HL-60 (cell line): ENCODE data around the gene TSSK6.

ENCODE experiments used
- DNase-seq, 2 experiments: peaks; one replicate each; pipeline ENCODE4 v3.0.0-alpha.2; 2010 to 2020; ENCODE audit warnings: low read depth in 1 of 2, low spot score in 1 of 2
- H3K27ac ChIP-seq: fragments of 250-450 bp; sonication (Bioruptor Pico); replicated peaks from 2 replicates; pipeline ENCODE4 v1.5.1; 2020; ENCODE audit warnings: mild to moderate bottlenecking, moderate library complexity
- H3K27me3 ChIP-seq: fragments of 250-450 bp; sonication (Bioruptor Pico); 2 replicates; pipeline ENCODE4 v1.5.1; 2021; ENCODE audit warnings: mild to moderate bottlenecking, moderate library complexity; ENCODE audit not compliant: insufficient read depth, poor library complexity, severe bottlenecking
- H3K4me3 ChIP-seq: replicated peaks from 2 replicates; pipeline ENCODE4 v1.5.1; 2011; ENCODE audit warnings: mild to moderate bottlenecking, control low read depth, low read length; ENCODE audit not compliant: insufficient read depth
- GABPA ChIP-seq: IDR thresholded peaks from 2 replicates; pipeline ENCODE4 v1.6.1; 2012; ENCODE audit warnings: low read depth
- POLR2AphosphoS5 ChIP-seq: IDR thresholded peaks from 2 replicates; pipeline ENCODE4 v1.6.1; 2012; ENCODE audit warnings: low read depth
- SPI1 ChIP-seq: IDR thresholded peaks from 2 replicates; pipeline ENCODE4 v1.6.1; 2012; ENCODE audit warnings: low read depth, mild to moderate bottlenecking, borderline replicate concordance
- TF ChIP-seq, protein P1 (sequence below): IDR thresholded peaks from one replicate; pipeline ENCODE4 v1.5.1; 2011; ENCODE audit warnings: low read length, control low read depth, inconsistent platforms; ENCODE audit not compliant: insufficient read depth
- TF ChIP-seq, protein P2 (sequence below): IDR thresholded peaks from 2 replicates; pipeline ENCODE4 v1.6.1; 2012; ENCODE audit warnings: low read depth; ENCODE audit not compliant: insufficient replicate concordance

The TSSK6 gene

DNA sequence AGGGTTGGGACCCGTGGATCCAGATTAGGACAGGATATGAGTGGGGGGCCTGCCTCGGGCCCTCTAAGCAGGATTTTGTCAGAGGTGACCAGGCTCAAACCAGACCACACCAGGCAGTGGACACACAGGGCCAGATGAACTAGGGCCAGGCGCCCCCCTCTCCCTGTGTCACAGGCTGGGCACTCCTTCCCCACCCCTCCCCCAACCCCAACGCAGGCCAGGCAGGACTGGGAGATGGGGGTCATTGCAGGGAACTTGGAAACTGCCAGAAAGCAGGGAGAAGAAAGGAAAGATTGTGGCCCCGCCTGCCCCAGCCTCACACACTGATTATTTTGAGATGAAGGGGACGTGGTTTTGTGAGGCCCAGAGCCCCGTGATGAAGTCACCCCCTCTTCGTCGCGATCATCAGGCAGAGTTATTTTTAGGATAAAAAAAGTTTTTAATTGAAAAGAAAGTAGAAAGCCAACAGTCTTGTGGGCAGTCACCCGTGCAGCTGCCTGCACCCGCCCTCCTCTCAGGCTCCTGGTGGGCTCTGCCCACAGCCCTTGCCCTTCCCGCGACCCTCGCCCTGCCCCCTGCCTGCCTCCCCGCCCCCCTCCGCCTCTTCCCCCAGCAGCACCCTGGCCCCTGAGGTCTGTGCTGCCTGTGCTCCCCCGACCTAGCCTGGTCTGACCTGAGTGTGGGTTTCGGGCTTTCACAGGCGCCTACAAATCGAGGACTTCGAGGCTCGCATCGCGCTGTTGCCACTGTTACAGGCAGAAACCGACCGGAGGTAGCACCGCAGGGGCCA is 11.4 kb upstream of the TSSK6 start:
- no peak overlapping the region for H3K4me3 ChIP-seq
- TF ChIP-seq GABPA (no peak), SPI1 (no peak), POLR2AphosphoS5 (no peak)
- TF ChIP-seq, protein P1, sequence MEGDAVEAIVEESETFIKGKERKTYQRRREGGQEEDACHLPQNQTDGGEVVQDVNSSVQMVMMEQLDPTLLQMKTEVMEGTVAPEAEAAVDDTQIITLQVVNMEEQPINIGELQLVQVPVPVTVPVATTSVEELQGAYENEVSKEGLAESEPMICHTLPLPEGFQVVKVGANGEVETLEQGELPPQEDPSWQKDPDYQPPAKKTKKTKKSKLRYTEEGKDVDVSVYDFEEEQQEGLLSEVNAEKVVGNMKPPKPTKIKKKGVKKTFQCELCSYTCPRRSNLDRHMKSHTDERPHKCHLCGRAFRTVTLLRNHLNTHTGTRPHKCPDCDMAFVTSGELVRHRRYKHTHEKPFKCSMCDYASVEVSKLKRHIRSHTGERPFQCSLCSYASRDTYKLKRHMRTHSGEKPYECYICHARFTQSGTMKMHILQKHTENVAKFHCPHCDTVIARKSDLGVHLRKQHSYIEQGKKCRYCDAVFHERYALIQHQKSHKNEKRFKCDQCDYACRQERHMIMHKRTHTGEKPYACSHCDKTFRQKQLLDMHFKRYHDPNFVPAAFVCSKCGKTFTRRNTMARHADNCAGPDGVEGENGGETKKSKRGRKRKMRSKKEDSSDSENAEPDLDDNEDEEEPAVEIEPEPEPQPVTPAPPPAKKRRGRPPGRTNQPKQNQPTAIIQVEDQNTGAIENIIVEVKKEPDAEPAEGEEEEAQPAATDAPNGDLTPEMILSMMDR: no peak
- TF ChIP-seq, protein P2, sequence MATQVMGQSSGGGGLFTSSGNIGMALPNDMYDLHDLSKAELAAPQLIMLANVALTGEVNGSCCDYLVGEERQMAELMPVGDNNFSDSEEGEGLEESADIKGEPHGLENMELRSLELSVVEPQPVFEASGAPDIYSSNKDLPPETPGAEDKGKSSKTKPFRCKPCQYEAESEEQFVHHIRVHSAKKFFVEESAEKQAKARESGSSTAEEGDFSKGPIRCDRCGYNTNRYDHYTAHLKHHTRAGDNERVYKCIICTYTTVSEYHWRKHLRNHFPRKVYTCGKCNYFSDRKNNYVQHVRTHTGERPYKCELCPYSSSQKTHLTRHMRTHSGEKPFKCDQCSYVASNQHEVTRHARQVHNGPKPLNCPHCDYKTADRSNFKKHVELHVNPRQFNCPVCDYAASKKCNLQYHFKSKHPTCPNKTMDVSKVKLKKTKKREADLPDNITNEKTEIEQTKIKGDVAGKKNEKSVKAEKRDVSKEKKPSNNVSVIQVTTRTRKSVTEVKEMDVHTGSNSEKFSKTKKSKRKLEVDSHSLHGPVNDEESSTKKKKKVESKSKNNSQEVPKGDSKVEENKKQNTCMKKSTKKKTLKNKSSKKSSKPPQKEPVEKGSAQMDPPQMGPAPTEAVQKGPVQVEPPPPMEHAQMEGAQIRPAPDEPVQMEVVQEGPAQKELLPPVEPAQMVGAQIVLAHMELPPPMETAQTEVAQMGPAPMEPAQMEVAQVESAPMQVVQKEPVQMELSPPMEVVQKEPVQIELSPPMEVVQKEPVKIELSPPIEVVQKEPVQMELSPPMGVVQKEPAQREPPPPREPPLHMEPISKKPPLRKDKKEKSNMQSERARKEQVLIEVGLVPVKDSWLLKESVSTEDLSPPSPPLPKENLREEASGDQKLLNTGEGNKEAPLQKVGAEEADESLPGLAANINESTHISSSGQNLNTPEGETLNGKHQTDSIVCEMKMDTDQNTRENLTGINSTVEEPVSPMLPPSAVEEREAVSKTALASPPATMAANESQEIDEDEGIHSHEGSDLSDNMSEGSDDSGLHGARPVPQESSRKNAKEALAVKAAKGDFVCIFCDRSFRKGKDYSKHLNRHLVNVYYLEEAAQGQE: no peak
- H3K27me3 ChIP-seq: no peaks in the 10 kb centered on the region
- H3K27ac ChIP-seq: no peak overlapping the region
- DNase-seq: no peak

GRCh38 chr19:19525611-19526380 is 10.4 kb upstream of the TSSK6 start:
- Histone ChIP-seq H3K4me3 (no peak overlapping the region), H3K27me3 (no peaks in the 10 kb centered on the region), H3K27ac (no peak overlapping the region)
- TF ChIP-seq, protein P1: no peak
- TF ChIP-seq, protein P2: no peak
- 0 out of 2 replicates have a peak, but pooled peaks have one; percentile 6 for TF ChIP-seq POLR2AphosphoS5
- TF ChIP-seq SPI1: no peak
- TF ChIP-seq GABPA: no peak
- DNase-seq: no peak

DNA sequence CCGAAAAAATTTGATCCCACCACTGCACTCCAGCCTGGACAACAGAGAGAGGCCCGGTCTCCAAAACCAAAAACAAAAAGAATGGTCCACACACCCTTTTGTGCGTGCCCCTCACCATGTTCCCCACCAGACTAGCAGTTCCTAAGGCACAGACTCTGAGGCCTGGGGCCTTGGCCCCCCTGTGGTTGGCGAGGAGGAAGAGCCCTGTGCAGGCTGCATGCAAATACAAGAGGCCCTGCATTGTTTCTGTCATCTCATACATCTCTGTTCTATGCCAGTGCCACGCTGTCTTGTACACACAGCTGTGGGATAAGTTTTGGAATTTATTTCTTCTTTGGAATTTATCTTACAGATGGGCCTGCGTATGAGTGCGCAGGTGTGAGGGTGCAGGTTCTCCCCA is 8.7 kb upstream of the TSSK6 start:
- H3K27me3 ChIP-seq: no peaks in the 10 kb centered on the region
- no peak overlapping the region; the same call in 1 of the 2 replicates for H3K27ac ChIP-seq
- H3K4me3 ChIP-seq: no peak overlapping the region
- peak in 1 of 2 experiments; percentile 36 for DNase-seq
- no peak for TF ChIP-seq POLR2AphosphoS5

DNA sequence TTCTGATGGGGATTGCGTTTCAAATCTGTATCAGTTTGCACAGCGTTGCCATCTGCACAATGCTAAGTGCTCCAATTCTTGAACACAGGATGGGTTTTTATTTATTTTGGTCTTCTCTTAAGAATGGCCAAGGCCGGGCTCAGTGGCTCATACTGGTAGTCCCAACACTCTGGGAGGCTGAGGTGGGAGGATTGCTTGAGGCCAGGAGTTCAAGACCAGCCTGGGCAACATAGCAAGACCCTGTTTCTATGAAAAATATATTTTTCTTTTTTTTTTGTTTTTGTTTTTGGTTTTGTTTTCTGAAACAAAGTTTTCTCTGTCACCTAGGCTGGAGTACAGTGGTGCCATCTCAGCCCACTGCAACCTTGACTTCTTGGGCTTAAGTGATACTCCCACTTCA is 7.8 kb upstream of the TSSK6 start:
- Histone ChIP-seq H3K27ac (no peak overlapping the region; the same call in 1 of the 2 replicates), H3K27me3 (no peaks in the 10 kb centered on the region), H3K4me3 (no peak overlapping the region)
- TF ChIP-seq, protein P1: no peak
- no peak for TF ChIP-seq SPI1
- TF ChIP-seq POLR2AphosphoS5: no peak
- TF ChIP-seq, protein P2: no peak
- TF ChIP-seq GABPA: no peak
- no peak for DNase-seq
